ENCODE data around the gene NXPH1.

GRCh38 chr7:8391353-8392062, 41.9 kb upstream of the NXPH1 start:
- TF ChIP-seq CTCF (IDR thresholded peaks at IDR 0.05), result no peak
- no peak for TF ChIP-seq EZH2phosphoT487 (IDR thresholded peaks at IDR 0.05)
- TF ChIP-seq EZH2 (IDR thresholded peaks at IDR 0.05), result no peak
